ENCODE results near the gene NEFH.

Gene NEFH

DNA sequence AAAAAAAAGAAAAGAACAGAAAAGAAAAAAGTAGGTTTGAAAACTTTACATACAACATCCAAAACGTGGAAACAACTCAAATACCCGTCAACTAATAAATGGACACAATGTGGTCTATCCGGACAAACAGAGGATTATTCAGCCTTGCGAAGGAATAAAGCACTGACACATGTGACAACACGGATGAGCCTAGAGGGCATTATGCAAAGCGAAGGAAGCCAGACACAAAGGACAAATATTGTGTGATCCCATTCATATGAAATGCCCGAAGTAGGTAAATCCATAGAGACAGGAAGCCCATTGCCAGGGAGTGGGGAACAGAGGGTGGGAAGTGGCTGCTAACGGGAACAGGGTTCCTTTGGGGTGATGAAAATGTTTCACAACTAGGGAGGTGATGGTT is 29.8 kb upstream of the NEFH start:
- H3K9ac ChIP-seq (ENCODE audit: low read length): no peak overlapping the region
- H3K4me3 ChIP-seq (ENCODE audit: low read depth, low read length, poor library complexity, severe bottlenecking): no peak overlapping the region
- no peaks in the 10 kb centered on the region for H4K20me1 ChIP-seq (ENCODE audit: insufficient read depth, low read length)
- H3F3A ChIP-seq (ENCODE audit: insufficient read depth, low read length): no peaks in the 10 kb centered on the region
- no peak overlapping the region for H2AFZ ChIP-seq (ENCODE audit: low read length)
- TF ChIP-seq EZH2 (IDR thresholded peaks at IDR 0.05; ENCODE audit: borderline replicate concordance, low read length) (no peak), CTCF (IDR thresholded peaks at IDR 0.05; ENCODE audit: low read length) (no peak)
- no peaks in the 10 kb centered on the region for H3K79me2 ChIP-seq (ENCODE audit: insufficient read depth, low read length)
- H3K4me1 ChIP-seq (ENCODE audit: insufficient read depth, low read length, severe bottlenecking): no peaks in the 10 kb centered on the region
- H3K27ac ChIP-seq (ENCODE audit: low read depth, low read length, poor library complexity, severe bottlenecking): no peak overlapping the region
- H3K9me3 ChIP-seq (ENCODE audit: low read length): no peaks in the 10 kb centered on the region
- no peaks in the 10 kb centered on the region for H3K36me3 ChIP-seq (ENCODE audit: insufficient read depth, low read length)
- no peak overlapping the region for H3K4me2 ChIP-seq (ENCODE audit: low read length)
- H3K9me2 ChIP-seq (ENCODE audit: low read depth, low read length): no peaks in the 10 kb centered on the region
- H3K27me3 ChIP-seq (ENCODE audit: insufficient read depth, low read length): 0 out of 2 replicates have a peak, but pooled peaks cover 6% of the 10 kb centered on the region

DNA sequence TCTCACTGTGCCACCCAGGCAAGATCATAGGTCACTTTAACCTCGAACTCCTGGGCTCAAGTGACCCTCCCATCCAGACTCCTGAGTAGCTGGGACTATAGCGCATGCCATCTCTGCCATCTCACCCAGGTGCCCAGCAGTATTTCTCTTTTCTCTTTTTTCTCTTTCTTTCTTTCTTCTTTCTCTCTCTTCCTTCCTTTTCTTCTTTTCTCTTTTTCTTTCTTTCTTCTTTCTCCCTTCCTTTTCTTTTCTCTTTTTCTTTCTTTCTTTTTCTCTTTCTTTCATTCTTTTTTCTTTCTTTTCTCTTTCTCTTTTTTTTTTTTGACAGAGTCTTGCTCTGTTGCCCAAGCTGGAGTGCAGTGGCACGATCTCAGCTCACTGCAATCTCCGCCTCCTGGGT is 28.2 kb upstream of the NEFH start:
- Histone ChIP-seq H3K27ac (ENCODE audit: low read depth, low read length, poor library complexity, severe bottlenecking) (no peak overlapping the region), H3K4me1 (ENCODE audit: insufficient read depth, low read length, severe bottlenecking) (no peaks in the 10 kb centered on the region), H3K79me2 (ENCODE audit: insufficient read depth, low read length) (no peaks in the 10 kb centered on the region), H4K20me1 (ENCODE audit: insufficient read depth, low read length) (no peaks in the 10 kb centered on the region), H3K9me3 (ENCODE audit: low read length) (no peaks in the 10 kb centered on the region), H3K9me2 (ENCODE audit: low read depth, low read length) (no peaks in the 10 kb centered on the region), H3K4me2 (ENCODE audit: low read length) (no peak overlapping the region), H3F3A (ENCODE audit: insufficient read depth, low read length) (no peaks in the 10 kb centered on the region), H3K4me3 (ENCODE audit: low read depth, low read length, poor library complexity, severe bottlenecking) (no peak overlapping the region), H3K9ac (ENCODE audit: low read length) (no peak overlapping the region), H2AFZ (ENCODE audit: low read length) (no peak overlapping the region), H3K36me3 (ENCODE audit: insufficient read depth, low read length) (no peaks in the 10 kb centered on the region), H3K27me3 (ENCODE audit: insufficient read depth, low read length) (0 out of 2 replicates have a peak, but pooled peaks cover 6% of the 10 kb centered on the region)
- no peak for TF ChIP-seq CTCF (IDR thresholded peaks at IDR 0.05; ENCODE audit: low read length)
- TF ChIP-seq EZH2 (IDR thresholded peaks at IDR 0.05; ENCODE audit: borderline replicate concordance, low read length): no peak

- H4K20me1 ChIP-seq (ENCODE audit: insufficient read depth, low read length): no peaks in the 10 kb centered on the region
- no peak overlapping the region for H3K4me2 ChIP-seq (ENCODE audit: low read length)
- H3K9ac ChIP-seq (ENCODE audit: low read length): no peak overlapping the region
- no peaks in the 10 kb centered on the region for H3K27me3 ChIP-seq (ENCODE audit: insufficient read depth, low read length)
- no peaks in the 10 kb centered on the region for H3K79me2 ChIP-seq (ENCODE audit: insufficient read depth, low read length)
- TF ChIP-seq EZH2 (IDR thresholded peaks at IDR 0.05; ENCODE audit: borderline replicate concordance, low read length) (no peak), CTCF (IDR thresholded peaks at IDR 0.05; ENCODE audit: low read length) (no peak)
- no peaks in the 10 kb centered on the region for H3K9me3 ChIP-seq (ENCODE audit: low read length)
- no peak overlapping the region for H3K27ac ChIP-seq (ENCODE audit: low read depth, low read length, poor library complexity, severe bottlenecking)
- H2AFZ ChIP-seq (ENCODE audit: low read length): no peak overlapping the region
- H3F3A ChIP-seq (ENCODE audit: insufficient read depth, low read length): no peaks in the 10 kb centered on the region
- no peak overlapping the region for H3K4me3 ChIP-seq (ENCODE audit: low read depth, low read length, poor library complexity, severe bottlenecking)
- H3K9me2 ChIP-seq (ENCODE audit: low read depth, low read length): no peaks in the 10 kb centered on the region
- H3K36me3 ChIP-seq (ENCODE audit: insufficient read depth, low read length): no peaks in the 10 kb centered on the region
- no peaks in the 10 kb centered on the region for H3K4me1 ChIP-seq (ENCODE audit: insufficient read depth, low read length, severe bottlenecking)
Observed at GRCh38 chr22:29454276-29454675, 25.7 kb upstream of the NEFH start.

Measured in OCI-LY1 (cell line).